Activated naive CD4-positive, alpha-beta T cell treated with anti-CD3 and anti-CD28 coated beads for 36 hours (primary cell): Measurements from ENCODE around the gene CCT8L2. TPM values are rescaled to one million over a fixed set of nuclear protein-coding genes. Genes with fewer than 3 reads are reported as not detected.
"Not testable (repeated sequence)": the region's sequence is repeated elsewhere in the genome, so short reads cannot be mapped to it uniquely, and the experiment has no call there.

ENCODE experiments used
- CTCF ChIA-PET: fragments of 350-600 bp; sonication (Branson Sonifier 250); formaldehyde crosslinking; loops from one replicate; lab custom pipeline; 2021; ENCODE audit warnings: antibody characterized with exemption; lab: Charles Lee
- DNase-seq: peaks from one replicate; pipeline ENCODE4 v3.0.0-alpha.2; 2020
- H3K27ac Mint-ChIP-seq: one replicate; pipeline ENCODE4 v1.8.0; 2021; ENCODE audit warnings: mild to moderate bottlenecking, mixed read lengths
- H3K27me3 Mint-ChIP-seq: one replicate; pipeline ENCODE4 v1.8.0; 2021; ENCODE audit warnings: low read depth, mixed read lengths
- H3K36me3 Mint-ChIP-seq: one replicate; pipeline ENCODE4 v1.8.0; 2021; ENCODE audit warnings: low read depth, mixed read lengths
- H3K4me1 Mint-ChIP-seq: one replicate; pipeline ENCODE4 v1.8.0; 2021; ENCODE audit warnings: low read depth, mixed read lengths
- H3K4me3 Mint-ChIP-seq: one replicate; pipeline ENCODE4 v1.8.0; 2021; ENCODE audit warnings: mild to moderate bottlenecking, moderate library complexity, mixed read lengths
- H3K9me3 Mint-ChIP-seq: one replicate; pipeline ENCODE4 v1.8.0; 2021; ENCODE audit warnings: mixed read lengths
- intact Hi-C: fragments of 100-400 bp; cut with micrococcal nuclease; formaldehyde crosslinking; loops from one replicate; pipeline ENCODE4 v1.15.1; 2023
- total RNA-seq, 2 experiments: library from RNA; stranded (reverse); gene quantifications; one replicate each; pipeline ENCODE4 v1.2.3, GENCODE V29; 2021

The CCT8L2 gene
- total RNA-seq, 2 experiments from 2014 or later = not detected

DNA sequence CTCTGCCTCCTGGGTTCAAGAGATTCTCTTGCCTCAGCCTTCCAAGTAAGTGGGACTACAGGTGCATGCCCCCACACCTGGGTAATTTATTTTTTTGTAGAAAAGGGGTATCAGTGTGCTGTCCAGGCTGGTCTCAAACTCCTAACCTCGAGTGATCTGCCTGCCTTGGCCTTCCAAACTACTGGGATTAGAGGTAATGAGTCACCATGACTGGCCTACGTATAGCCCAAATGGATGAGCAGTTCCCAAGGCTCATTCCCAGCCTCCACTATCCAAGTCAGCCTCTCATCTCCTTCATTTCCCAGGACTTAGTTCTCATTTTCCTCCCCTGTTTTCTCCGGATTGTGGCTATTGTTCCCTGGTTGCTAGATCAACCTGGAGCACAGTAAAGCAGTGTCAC lies 5.6 kb downstream of the CCT8L2 start:
- Mint-ChIP-seq H3K4me1 (no peaks in the 10 kb centered on the region), H3K4me3 (no peak overlapping the region), H3K36me3 (no peaks in the 10 kb centered on the region), H3K27ac (no peak overlapping the region), H3K9me3 (no peaks in the 10 kb centered on the region), H3K27me3 (peaks cover 2% of the 10 kb centered on the region)
- CTCF ChIA-PET = no interaction called here
- intact Hi-C loops = no loop called here
- DNase-seq = no peak

GRCh38 chr22:16586170-16586569 lies 6.4 kb downstream of the CCT8L2 start:
- H3K9me3 Mint-ChIP-seq = no peaks in the 10 kb centered on the region
- H3K27me3 Mint-ChIP-seq = peaks cover 2% of the 10 kb centered on the region
- CTCF ChIA-PET = no interaction called here
- H3K27ac Mint-ChIP-seq = no peak overlapping the region
- intact Hi-C loops = no loop called here
- H3K4me3 Mint-ChIP-seq = no peak overlapping the region
- DNase-seq = no peak
- no peaks in the 10 kb centered on the region for H3K36me3 Mint-ChIP-seq
- no peaks in the 10 kb centered on the region for H3K4me1 Mint-ChIP-seq

GRCh38 chr22:16580872-16581271 lies 11.7 kb downstream of the CCT8L2 start:
- H3K27ac Mint-ChIP-seq, H3K36me3 Mint-ChIP-seq, intact Hi-C loops, H3K9me3 Mint-ChIP-seq, H3K27me3 Mint-ChIP-seq, H3K4me3 Mint-ChIP-seq, H3K4me1 Mint-ChIP-seq, DNase-seq: not testable (repeated sequence)
- CTCF ChIA-PET = interaction anchor here (0.6 kb wide), 1 partner anchor 878 kb away, joined by 3 read pairs; no protein-coding TSS in a partner anchor

- H3K4me1 Mint-ChIP-seq, DNase-seq, H3K27ac Mint-ChIP-seq, CTCF ChIA-PET, H3K27me3 Mint-ChIP-seq, H3K4me3 Mint-ChIP-seq, H3K36me3 Mint-ChIP-seq, intact Hi-C loops, H3K9me3 Mint-ChIP-seq: not testable (repeated sequence)
Measured at GRCh38 chr22:16569240-16569834, 23.3 kb downstream of the CCT8L2 start.

GRCh38 chr22:16568425-16568758 lies 24.2 kb downstream of the CCT8L2 start:
- Mint-ChIP-seq H3K36me3 (no peaks in the 10 kb centered on the region), H3K27ac (no peak overlapping the region), H3K4me3 (no peak overlapping the region), H3K27me3 (no peaks in the 10 kb centered on the region), H3K4me1 (no peaks in the 10 kb centered on the region), H3K9me3 (no peaks in the 10 kb centered on the region)
- intact Hi-C loops = no loop called here
- CTCF ChIA-PET = no interaction called here
- no peak for DNase-seq

DNA sequence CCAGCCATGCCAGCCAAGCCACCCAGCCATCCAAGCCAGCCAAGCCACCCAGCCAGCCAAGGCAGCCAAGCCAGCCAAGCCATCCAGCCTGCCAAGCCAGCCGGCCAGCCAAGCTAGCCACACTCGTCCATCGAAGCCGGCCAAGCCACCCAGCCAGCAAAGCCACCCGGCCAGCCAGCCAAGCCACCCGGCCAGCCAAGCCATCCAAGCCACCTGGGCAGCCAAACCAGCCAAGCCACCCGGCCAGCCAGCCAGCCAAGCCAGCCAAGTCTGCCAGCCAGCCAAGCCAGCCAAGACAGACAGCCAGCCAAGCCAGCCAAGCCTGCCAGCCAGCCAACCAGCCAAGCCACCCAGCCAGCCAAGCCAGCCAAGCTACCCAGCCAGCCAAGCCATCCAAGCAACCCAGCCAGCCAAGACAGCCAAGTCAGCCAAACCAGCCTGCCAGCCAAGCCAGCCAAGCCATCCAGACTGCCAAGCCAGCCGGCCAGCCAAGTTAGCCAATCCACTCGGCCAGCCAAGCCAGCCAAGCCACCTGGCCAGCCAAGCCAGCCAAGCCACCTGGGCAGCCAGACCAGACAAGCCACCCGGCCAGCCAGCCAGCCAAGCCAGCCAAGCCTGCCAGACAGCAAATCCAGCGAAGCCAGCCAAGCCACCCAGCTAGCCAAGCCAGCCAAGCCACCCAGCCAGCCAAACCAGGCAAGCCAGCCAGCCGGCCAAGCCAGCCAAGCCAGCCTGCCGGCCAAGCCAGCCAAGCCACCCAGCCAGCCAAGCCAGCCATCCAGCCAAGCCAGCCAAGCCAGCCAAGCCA lies 24.8 kb downstream of the CCT8L2 start:
- H3K4me3 Mint-ChIP-seq, H3K27me3 Mint-ChIP-seq, H3K4me1 Mint-ChIP-seq, H3K9me3 Mint-ChIP-seq, H3K36me3 Mint-ChIP-seq, intact Hi-C loops, H3K27ac Mint-ChIP-seq, CTCF ChIA-PET, DNase-seq: not testable (repeated sequence)

- DNase-seq, CTCF ChIA-PET, intact Hi-C loops, H3K4me1 Mint-ChIP-seq, H3K27me3 Mint-ChIP-seq, H3K9me3 Mint-ChIP-seq, H3K27ac Mint-ChIP-seq, H3K36me3 Mint-ChIP-seq, H3K4me3 Mint-ChIP-seq: not testable (repeated sequence)
Measured at GRCh38 chr22:16566421-16567151, 26.0 kb downstream of the CCT8L2 start.

- H3K27me3 Mint-ChIP-seq, H3K4me3 Mint-ChIP-seq, CTCF ChIA-PET, H3K36me3 Mint-ChIP-seq, H3K27ac Mint-ChIP-seq, intact Hi-C loops, DNase-seq, H3K4me1 Mint-ChIP-seq, H3K9me3 Mint-ChIP-seq: not testable (repeated sequence)
Measured at GRCh38 chr22:16565585-16566420, 26.8 kb downstream of the CCT8L2 start.

DNA sequence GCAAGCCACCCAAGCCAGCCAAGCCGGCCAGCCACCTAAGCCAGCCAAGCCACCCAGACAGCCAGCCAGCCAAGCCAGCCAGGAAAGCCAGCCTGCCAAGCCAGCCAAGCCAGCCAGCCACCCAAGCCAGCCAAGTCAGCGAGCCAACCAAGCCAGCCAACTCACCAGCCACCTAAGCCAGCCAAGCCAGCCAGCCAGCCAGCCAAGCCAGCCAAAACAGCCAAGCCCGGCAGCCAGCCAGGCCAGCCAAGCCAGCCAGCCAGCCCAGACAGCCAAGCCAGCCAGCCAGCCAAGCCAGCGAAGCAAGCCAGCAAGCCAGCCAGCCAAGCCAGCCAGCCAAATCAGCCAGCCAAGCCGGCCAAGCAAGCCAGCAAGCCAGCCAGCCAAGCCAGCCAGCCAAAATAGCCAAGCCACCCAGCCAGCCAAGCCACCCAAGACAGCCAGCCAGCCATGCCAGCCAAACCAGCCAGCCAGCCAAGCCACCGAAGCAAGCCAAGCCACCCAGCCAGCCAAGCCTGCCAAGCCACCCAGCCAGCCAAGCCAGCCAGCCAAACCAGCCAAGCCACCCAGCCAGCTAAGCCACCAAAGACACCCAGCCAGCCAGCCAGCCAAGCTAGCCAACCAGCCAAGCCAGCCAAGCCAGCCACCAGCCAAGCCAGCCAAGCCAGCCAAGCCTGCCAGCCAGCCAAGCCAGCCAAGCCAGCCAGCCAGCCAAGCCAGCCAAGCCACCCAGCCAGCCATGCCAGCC lies 27.6 kb downstream of the CCT8L2 start:
- CTCF ChIA-PET, H3K36me3 Mint-ChIP-seq, intact Hi-C loops, H3K27ac Mint-ChIP-seq, H3K9me3 Mint-ChIP-seq, H3K4me3 Mint-ChIP-seq, DNase-seq, H3K27me3 Mint-ChIP-seq, H3K4me1 Mint-ChIP-seq: not testable (repeated sequence)

GRCh38 chr22:16563555-16564520 lies 28.8 kb downstream of the CCT8L2 start:
- Mint-ChIP-seq H3K4me1 (no peaks in the 10 kb centered on the region), H3K36me3 (no peaks in the 10 kb centered on the region), H3K27ac (no peak overlapping the region), H3K27me3 (no peaks in the 10 kb centered on the region), H3K4me3 (no peak overlapping the region), H3K9me3 (peaks cover 2% of the 10 kb centered on the region)
- intact Hi-C loops = no loop called here
- no peak for DNase-seq
- CTCF ChIA-PET = no interaction called here
